Kidney (tissue), 14 donors: ENCODE results near the gene COL6A1. TPM values are rescaled to one million over a fixed set of nuclear protein-coding genes. Genes with fewer than 3 reads are reported as not detected.

ENCODE experiments used
- DNase-seq, 5 donors: peaks; one replicate each; pipeline ENCODE4 v3.0.0-alpha.2; 2013 to 2020
- FAIRE-seq: peaks from 2 replicates; lab custom pipeline; 2012; peaks lifted over from hg19 to GRCh38; lab: Jason Lieb, UNC
- H3K27ac ChIP-seq, 2 donors: one replicate each; pipeline ENCODE4 v1.7.0; 2013; ENCODE audit warnings: low read depth in 2 of 2, low read length in 2 of 2, inconsistent platforms in 1 of 2
- H3K27me3 ChIP-seq: one replicate; pipeline ENCODE4 v1.7.1; 2013; ENCODE audit warnings: low read length, inconsistent platforms; ENCODE audit not compliant: control insufficient read depth, insufficient read depth
- H3K36me3 ChIP-seq, 3 donors: one replicate each; pipeline versions ENCODE4 v1.7.0 to v1.7.1; 2013; ENCODE audit warnings: low read length in 3 of 3, control low read depth in 1 of 3, inconsistent platforms in 1 of 3; ENCODE audit not compliant: insufficient read depth in 3 of 3, control insufficient read depth in 2 of 3
- H3K4me1 ChIP-seq, 3 donors: one replicate each; pipeline versions ENCODE4 v1.7.0 to v1.7.1; 2013; ENCODE audit warnings: low read length in 3 of 3, inconsistent platforms in 1 of 3, low read depth in 1 of 3; ENCODE audit not compliant: control insufficient read depth in 2 of 3, insufficient read depth in 2 of 3
- H3K4me3 ChIP-seq, 3 donors: one replicate each; pipeline versions ENCODE4 v1.7.0 to v1.8.1; 2013; ENCODE audit warnings: low read length in 3 of 3, control low read depth in 1 of 3, inconsistent platforms in 1 of 3
- H3K9ac ChIP-seq, 3 donors: one replicate each; pipeline versions ENCODE4 v1.7.0 to v1.7.1; 2013; ENCODE audit warnings: low read length in 3 of 3, control low read depth in 1 of 3, inconsistent platforms in 1 of 3
- H3K9me3 ChIP-seq, 3 donors: one replicate each; pipeline versions ENCODE4 v1.7.0 to v1.7.1; 2013; ENCODE audit warnings: low read length in 3 of 3, control low read depth in 1 of 3, inconsistent platforms in 1 of 3; ENCODE audit not compliant: control insufficient read depth in 2 of 3, insufficient read depth in 1 of 3
- CTCF ChIP-seq: IDR thresholded peaks from 3 replicates; pipeline ENCODE4 v1.5.1; 2012; ENCODE audit warnings: mild to moderate bottlenecking, moderate library complexity, borderline replicate concordance; ENCODE audit not compliant: insufficient read depth; ENCODE audit errors: extremely low read depth
- intact Hi-C: fragments of 100-400 bp; cut with DNase I; formaldehyde crosslinking; loops from one replicate; pipeline ENCODE4 v1.11.1; 2022
- polyA plus RNA-seq: library from polyadenylated mRNA; stranded (reverse); fragments of 350-450 nt; fragmentation: Illumina TruSeq; extraction: RNeasy Lipid Tissue Mini Kit (QIAGEN cat#74804); gene quantifications from one replicate; pipeline ENCODE4 v1.2.3, GENCODE V29; 2014; ENCODE audit warnings: low read depth, low replicate concordance; ENCODE audit not compliant: insufficient read depth
- total RNA-seq: library from RNA; stranded (reverse); fragmentation: NEBNext Ultra II Directional; extraction: Animal tissue kit (Norgen Biotek cat#: 25700); gene quantifications from one replicate; pipeline ENCODE4 v1.2.1, GENCODE V29; 2021
- donor health status: control.
- donor health status: control.
- donor health status: control.
- donor health status: control.
- donor health status: control.
- donor health status: DM: yes; HTN: yes; CAD: no.
- donor health status: Normal renal cell carcinoma (clear cell type).

The COL6A1 gene
- total and polyA plus RNA-seq, 2 donors from 2014 or later, result 112 to 127 TPM

DNA sequence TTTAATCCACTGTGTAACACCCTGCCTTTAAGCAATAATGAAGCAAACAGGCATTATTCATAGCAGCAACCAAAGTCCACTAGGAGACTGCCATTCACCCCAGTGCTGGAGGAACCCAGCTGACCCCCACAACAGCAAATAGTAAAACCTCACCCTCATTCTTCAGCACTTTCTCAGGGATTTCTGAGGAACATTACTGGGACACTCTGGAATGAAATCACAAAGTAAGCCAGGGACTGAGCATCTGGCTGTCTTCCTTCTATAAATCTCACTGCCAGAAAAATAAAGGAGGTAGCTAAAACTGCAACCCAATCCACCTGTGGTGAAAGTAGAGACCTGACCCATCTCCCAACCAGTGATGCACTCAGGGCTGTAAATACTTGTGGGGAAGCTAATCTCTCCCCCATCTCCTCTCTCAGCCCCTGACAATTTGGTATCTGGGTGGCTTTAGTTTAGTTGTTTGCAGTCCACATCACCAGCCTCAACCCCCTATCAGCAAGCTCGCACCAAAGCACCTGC lies 47.1 kb downstream of the COL6A1 start:
- no peak for TF ChIP-seq CTCF
- intact Hi-C loops, result no loop called here
- H3K4me3 ChIP-seq, result no peak overlapping the region
- peaks cover 0 to 4% (median 0%) of the 10 kb centered on the region in 3 donors for H3K9me3 ChIP-seq
- H3K27ac ChIP-seq, result no peak overlapping the region
- no peaks in the 10 kb centered on the region for H3K36me3 ChIP-seq
- H3K27me3 ChIP-seq, result no peaks in the 10 kb centered on the region
- DNase-seq (peak in 3 of 5 donors; percentile 69 to 90 (median 85)), FAIRE-seq (no peak)
- H3K9ac ChIP-seq, result no peak overlapping the region
- peaks cover 0 to 4% (median 2%) of the 10 kb centered on the region in 3 donors for H3K4me1 ChIP-seq

- intact Hi-C loops, result no loop called here
- no peak overlapping the region for H3K27ac ChIP-seq
These were observed 47.8 kb downstream of the COL6A1 start for GRCh38 chr21:46029186-46029924.

DNA sequence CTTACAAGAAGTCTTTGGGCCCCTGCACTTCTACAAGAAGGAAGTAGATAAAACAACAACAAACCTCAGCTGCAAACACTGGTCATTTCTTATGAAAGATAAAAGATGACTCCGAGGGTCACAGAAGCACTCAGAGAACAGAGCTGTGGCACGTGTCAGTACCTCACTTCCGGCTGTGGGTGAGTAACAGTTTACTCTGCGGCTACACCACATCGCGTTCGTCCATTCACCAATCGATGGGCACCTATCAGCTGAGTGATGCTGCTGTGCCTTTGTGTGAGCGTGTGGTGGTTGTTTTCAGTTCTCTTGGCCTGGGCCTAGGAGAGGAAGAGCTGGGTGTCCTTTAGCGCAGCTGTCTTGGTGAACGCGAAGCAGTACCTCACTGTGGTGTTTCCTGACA lies 49.9 kb downstream of the COL6A1 start:
- H3K4me1 ChIP-seq, result peaks cover 0 to 2% (median 0%) of the 10 kb centered on the region in 3 donors
- no peak overlapping the region for H3K27ac ChIP-seq
- intact Hi-C loops, result no loop called here
- FAIRE-seq (no peak), DNase-seq (no peak)
- H3K9me3 ChIP-seq, result peaks cover 0 to 4% (median 0%) of the 10 kb centered on the region in 3 donors
- no peak for TF ChIP-seq CTCF
- no peak overlapping the region for H3K9ac ChIP-seq
- H3K36me3 ChIP-seq, result no peaks in the 10 kb centered on the region
- H3K27me3 ChIP-seq, result no peaks in the 10 kb centered on the region
- no peak overlapping the region for H3K4me3 ChIP-seq

More at GRCh38 chr21:46029186-46029924, 47.8 kb downstream of the COL6A1 start:
- Histone ChIP-seq H3K4me3 (no peak overlapping the region), H3K4me1 (peaks cover 0 to 4% (median 2%) of the 10 kb centered on the region in 3 donors), H3K36me3 (no peaks in the 10 kb centered on the region), H3K9ac (no peak overlapping the region), H3K9me3 (peaks cover 0 to 4% (median 0%) of the 10 kb centered on the region in 3 donors), H3K27me3 (no peaks in the 10 kb centered on the region)
- FAIRE-seq, result no peak
- no peak for TF ChIP-seq CTCF
- DNase-seq, result no peak
